Measurements from ENCODE around the gene CYP2A6.
"Not testable (repeated sequence)": the region's sequence is repeated elsewhere in the genome, so short reads cannot be mapped to it uniquely, and the experiment has no call there.

Gene CYP2A6

DNA sequence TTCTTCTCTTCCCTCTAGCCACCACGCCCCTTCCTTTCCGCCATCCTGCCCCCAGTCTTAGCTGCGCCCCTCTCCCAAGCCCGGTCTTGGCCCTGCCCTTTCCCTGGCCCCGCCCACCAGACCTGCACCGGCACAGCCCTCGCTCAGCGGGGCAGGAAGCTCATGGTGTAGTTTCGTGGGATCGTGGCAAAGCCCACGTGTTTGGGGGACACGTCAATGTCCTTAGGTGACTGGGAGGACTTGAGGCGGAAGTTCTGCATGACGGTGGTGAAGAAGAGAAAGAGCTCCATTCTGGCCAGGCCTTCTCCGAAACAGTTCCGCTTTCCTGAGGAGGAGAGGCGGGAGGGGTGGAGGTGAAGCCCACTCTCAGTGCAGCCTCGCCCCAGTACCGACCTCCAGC is 6.6 kb downstream of the CYP2A6 start:
- peak in 5 of 6 experiments; percentile 69 to 82 (median 71) for DNase-seq

GRCh38 chr19:40842997-40843652 is 7.1 kb downstream of the CYP2A6 start:
- peak in 1 of 6 experiments; percentile 52 for DNase-seq

DNA sequence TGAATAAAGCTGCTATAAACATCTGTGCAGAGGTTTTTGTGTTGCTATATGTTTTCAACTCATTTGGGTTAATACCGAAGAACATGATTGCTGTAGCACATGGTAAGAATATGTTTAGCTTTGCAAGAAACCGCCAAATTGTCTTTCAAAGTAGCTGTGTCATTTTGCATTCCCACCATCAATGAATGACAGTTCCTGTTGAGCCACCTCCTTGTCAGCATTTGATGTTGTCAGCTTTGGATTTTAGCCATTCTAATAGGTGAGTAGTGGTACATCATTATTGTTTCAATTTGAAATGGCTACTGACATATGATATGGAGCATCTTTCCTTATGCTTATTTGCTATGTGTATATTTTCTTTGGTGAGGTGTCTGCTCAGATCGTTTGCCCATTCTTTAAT is 8.2 kb downstream of the CYP2A6 start:
- DNase-seq = not testable (repeated sequence)

DNA sequence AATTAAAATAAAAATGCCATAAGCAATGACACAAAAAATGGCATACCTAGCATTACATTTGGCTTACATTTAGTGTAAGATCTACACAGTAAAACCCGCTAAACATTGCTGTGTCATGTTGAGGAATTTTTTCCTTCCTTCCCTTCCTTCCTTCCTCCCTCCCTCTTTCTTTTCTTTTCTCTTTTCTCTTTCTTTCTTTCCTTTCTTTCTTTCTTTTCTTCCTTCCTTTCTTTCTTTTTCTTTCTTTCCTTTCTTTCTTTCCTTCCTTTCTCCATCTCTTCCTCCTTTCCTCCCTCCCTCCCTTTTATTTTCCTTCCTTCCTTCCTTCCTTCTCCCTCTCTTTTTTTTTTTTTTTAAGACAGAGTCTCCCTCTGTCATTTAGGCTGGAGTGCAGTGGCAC is 11.8 kb downstream of the CYP2A6 start:
- not testable (repeated sequence) for DNase-seq

DNA sequence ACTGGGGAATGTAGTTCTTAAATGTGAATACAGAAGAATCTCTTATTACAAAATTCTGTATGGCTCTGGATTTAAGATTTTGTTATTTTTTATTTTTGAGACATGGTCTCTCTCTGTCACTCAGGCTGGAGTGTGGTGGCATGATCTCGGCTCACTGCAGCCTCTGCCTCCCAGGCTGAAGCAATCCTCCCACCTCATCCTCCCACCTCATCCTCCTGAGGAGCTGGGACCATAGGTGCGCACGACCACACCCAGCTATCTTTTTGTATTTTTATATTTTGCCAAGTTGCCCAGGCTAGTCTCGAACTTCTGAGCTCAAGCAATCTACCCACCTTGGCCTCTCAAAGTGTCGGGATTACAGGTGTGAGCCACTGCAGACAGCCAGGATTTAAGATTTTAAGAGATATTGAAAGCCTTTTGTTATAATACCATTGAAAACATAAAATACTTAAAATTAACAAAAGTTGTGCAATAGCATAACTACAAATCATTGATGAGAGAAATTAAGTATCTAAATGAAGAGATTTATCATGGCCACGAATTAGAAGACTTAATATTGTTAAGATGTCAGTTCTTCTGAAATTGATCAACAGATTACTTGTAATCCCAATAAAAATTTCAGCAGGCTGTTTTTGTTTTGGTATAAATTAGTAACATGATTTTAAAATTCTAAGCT is 13.4 kb downstream of the CYP2A6 start:
- no peak for DNase-seq

GRCh38 chr19:40833728-40834533 is 16.3 kb downstream of the CYP2A6 start:
- DNase-seq = not testable (repeated sequence)

DNA sequence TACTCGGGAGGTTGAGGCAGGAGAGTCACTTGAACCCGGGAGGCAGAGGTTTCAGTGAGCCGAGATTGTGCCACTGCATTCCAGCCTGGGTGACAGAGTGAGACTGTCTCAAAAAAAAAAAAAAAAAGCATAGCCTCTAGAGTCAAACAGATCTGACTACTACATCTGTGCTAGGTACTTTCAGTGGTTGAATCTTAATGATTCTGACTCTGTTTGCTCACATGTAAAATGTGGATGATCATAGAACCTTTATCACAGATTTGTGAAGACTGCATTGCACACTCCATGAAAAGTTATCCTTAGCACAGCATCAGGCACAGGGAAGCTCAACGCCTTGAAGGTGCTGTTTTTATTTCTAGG is 17.8 kb downstream of the CYP2A6 start:
- not testable (repeated sequence) for DNase-seq

GRCh38 chr19:40831502-40832430 is 18.5 kb downstream of the CYP2A6 start:
- no peak for DNase-seq

DNA sequence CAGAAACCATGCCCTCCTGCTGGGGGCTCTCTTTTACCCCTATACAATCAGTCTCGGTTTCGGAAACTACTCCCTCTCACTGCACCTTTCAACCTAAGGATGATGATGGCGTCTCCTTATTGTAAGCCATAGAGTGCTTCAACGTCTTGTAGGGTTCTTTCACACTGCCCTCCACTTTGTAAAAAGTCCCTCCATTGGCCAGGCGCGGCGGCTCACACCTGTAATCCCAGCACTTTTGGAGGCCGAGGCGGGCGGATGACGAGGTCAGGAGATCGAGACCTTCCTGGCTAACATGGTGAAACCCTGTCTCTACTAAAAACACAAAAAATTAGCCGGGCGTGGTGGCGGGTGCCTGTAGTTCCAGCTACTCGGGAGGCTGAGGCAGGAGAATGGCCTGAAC is 19.5 kb downstream of the CYP2A6 start:
- DNase-seq = not testable (repeated sequence)

DNA sequence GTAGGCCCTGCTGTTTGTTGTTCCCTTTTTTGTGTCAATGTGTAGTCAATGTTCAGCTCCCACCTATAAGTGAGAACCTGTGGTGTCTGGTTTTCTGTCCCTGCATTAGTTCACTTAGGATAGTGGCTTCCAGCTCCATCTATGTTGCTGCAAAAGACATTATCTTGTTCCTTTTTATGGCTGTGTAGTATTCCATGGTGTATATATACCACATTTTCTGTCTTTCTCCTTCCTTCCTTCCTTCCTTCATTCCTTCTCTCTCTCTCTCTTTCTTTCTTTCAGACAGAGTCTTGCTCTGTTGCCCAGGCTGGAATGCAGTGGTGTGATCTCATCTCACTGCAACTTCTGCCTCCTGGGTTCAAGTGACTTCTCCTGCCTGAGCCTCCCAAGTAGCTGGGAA is 21.0 kb downstream of the CYP2A6 start:
- no peak for DNase-seq

GRCh38 chr19:40827386-40828247 is 22.6 kb downstream of the CYP2A6 start:
- no peak for DNase-seq

DNA sequence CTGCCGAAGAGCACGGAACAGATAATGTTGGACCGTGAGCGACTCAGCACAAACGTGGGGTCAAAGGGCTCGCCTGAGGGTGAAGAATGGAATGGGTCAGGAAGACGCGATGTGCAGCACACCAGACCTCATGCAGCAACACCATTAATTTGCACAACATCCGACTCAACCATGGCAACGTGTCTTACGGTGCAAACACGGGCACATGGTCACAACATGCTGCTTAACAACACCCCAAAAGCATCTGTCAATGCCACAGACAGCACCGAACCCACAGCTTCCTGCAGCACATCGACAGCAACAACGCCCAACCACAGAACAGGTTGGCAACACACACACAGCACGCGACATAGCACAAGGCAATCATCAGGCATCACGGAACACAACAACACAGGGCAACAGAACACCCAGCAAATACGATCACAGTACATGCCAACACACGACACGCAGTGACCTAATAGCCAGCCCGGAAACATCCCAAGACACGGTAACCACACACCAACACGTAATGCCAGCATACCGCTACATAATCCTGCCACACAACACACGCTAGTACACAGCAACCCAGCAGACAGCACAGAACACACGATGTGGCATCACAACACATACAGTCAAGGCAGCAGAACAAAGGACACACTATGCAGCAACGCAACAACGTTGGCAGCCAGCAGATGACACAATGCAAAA is 23.4 kb downstream of the CYP2A6 start:
- peak; percentile 61 to 92 (median 76) for DNase-seq

DNA sequence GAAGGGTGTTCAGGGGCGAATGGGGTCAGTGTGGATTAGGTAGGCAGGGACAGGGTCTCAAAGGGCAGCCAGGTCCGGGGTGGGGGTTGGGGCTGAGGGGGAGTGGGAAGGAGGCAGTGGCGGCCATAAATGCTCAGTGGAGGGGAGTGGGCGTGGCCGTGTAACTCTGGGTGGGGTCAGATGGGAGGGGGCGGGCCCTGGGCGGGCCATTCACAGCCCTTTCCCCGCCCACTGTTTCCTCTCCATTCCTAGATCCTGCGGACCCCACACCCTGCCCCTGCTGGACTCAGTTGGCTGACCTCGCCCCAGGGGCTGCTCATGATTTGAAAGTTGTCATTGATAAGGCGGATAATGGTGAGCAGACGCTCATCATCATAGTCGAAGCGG is 23.9 kb downstream of the CYP2A6 start:
- DNase-seq = not testable (repeated sequence)

GRCh38 chr19:40825460-40826095 is 24.7 kb downstream of the CYP2A6 start:
- not testable (repeated sequence) for DNase-seq

DNA sequence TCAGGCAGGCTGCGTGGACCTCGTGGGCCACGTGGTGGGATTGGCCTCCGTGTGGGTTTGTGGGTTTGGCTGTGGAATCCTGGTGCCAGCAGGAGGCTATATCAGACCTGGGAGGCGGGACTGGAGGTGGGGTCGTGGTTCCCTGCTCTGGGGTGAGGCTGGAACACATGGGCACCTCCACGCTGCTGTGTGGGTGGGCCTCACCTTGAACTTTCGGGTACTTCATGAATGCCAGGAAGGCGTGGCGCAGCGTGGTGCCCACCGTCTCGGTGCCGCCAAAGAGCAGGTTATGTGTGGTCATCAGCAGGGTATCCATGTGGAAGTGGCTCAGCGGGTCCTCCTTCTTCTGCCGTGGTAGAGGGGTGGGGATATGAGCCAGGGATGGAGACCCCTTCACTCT is 25.3 kb downstream of the CYP2A6 start:
- DNase-seq = not testable (repeated sequence)

GRCh38 chr19:40822704-40823553 is 27.3 kb downstream of the CYP2A6 start:
- not testable (repeated sequence) for DNase-seq

GRCh38 chr19:40822161-40822560 is 28.1 kb downstream of the CYP2A6 start:
- no peak for DNase-seq

DNA sequence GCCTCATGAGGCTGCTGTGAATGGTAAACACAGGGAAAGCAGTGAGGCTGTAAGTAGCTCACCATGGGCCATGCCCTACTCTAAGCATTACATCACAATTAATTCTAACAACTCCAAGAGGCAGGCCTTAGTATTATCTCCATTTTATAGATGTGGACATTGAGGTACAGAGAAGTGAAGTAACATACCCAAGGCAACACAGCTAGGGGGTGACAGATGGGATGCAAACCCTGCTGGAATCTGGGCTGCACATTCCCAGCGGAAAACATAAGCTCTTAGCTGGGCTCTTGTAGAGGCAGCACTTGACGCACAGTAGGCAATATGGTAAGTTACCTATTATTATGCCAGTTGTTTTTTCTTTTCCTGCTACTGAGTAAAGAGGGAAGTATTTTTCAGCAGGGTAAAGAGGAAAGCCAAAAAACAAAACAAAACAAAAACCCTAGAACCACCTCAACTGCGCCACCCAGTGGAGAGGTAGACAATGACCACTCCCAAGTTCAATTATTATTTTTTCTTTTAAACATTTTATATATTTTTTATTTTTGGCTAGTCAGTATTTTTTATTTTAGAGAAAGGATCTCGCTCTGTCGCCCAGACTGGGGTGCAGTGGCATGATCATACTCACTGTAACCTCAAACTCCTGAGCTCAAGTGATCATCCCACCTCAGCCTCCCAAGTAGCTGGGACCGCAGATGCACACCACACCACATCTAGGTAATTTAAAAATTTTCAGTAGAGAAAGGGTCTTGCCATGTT is 30.6 kb downstream of the CYP2A6 start:
- DNase-seq = peak; percentile 39 to 81 (median 56)

All from stimulated activated naive CD4-positive, alpha-beta T cell (primary cell).